Endothelial cell (in vitro differentiated cells): Measurements from ENCODE around the gene PTPN6. TPM values are rescaled to one million over a fixed set of nuclear protein-coding genes. Genes with fewer than 3 reads are reported as not detected.

Experiments used
- DNase-seq: peaks from one replicate; pipeline ENCODE4 v3.0.0; 2021; ENCODE audit warnings: low spot score
- H3K27ac Mint-ChIP-seq: one replicate; pipeline ENCODE4 v1.8.0; 2021; ENCODE audit warnings: mixed read lengths, inconsistent platforms; ENCODE audit not compliant: unreplicated experiment
- H3K27me3 Mint-ChIP-seq: one replicate; pipeline ENCODE4 v1.8.0; 2021; ENCODE audit warnings: mild to moderate bottlenecking, moderate library complexity, mixed read lengths, inconsistent platforms; ENCODE audit not compliant: unreplicated experiment
- H3K36me3 Mint-ChIP-seq: one replicate; pipeline ENCODE4 v1.8.0; 2021; ENCODE audit warnings: mild to moderate bottlenecking, low read depth, mixed read lengths, inconsistent platforms; ENCODE audit not compliant: unreplicated experiment
- H3K4me1 Mint-ChIP-seq: one replicate; pipeline ENCODE4 v1.8.0; 2021; ENCODE audit warnings: mild to moderate bottlenecking, mixed read lengths, inconsistent platforms; ENCODE audit not compliant: unreplicated experiment
- H3K4me3 Mint-ChIP-seq: one replicate; pipeline ENCODE4 v1.8.0; 2021; ENCODE audit warnings: mild to moderate bottlenecking, mixed read lengths, inconsistent platforms; ENCODE audit not compliant: unreplicated experiment
- H3K9me3 Mint-ChIP-seq: one replicate; pipeline ENCODE4 v1.8.0; 2021; ENCODE audit warnings: mixed read lengths, inconsistent platforms; ENCODE audit not compliant: unreplicated experiment
- total RNA-seq: library from RNA; stranded (reverse); fragmentation: NEBNext Ultra II Directional; extraction: Animal tissue kit (Norgen Biotek cat#: 25700); gene quantifications from one replicate; pipeline ENCODE4 v1.2.1, GENCODE V29; 2021; ENCODE audit not compliant: unreplicated experiment
- TF ChIP-seq, protein P1 (sequence below): fragments of 200-600 bp; sonication (generic); IDR thresholded peaks from one replicate; pipeline ENCODE4 v1.5.0; 2021; ENCODE audit warnings: antibody characterized with exemption; ENCODE audit not compliant: unreplicated experiment

PTPN6 gene
- total RNA-seq, 1 donor from 2014 or later, result 22.1 TPM

DNA sequence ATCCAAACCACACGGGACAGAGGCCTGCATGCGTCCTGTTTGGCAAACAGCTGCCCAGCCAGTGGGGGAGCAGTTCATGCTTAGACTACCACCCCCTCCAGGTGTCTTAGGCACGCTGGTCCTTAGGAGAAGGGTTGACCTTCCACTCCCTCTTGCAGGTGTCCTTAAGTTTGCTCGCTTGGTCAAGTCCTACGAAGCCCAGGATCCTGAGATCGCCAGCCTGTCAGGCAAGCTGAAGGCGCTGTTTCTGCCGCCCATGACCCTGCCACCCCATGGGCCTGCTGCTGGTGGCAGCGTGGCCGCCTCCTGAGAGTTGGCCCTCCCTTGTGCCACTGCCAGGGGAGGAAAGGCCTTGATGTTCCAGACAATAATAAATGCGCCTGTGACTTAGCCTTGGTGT lies 5.5 kb upstream of the PTPN6 start:
- Mint-ChIP-seq H3K4me3 (peak overlapping the region; percentile 44), H3K4me1 (peaks cover 31% of the 10 kb centered on the region), H3K27ac (peak overlapping the region; percentile 53), H3K9me3 (no peaks in the 10 kb centered on the region), H3K36me3 (peaks cover 12% of the 10 kb centered on the region), H3K27me3 (peaks cover 35% of the 10 kb centered on the region)
- TF ChIP-seq, protein P1, sequence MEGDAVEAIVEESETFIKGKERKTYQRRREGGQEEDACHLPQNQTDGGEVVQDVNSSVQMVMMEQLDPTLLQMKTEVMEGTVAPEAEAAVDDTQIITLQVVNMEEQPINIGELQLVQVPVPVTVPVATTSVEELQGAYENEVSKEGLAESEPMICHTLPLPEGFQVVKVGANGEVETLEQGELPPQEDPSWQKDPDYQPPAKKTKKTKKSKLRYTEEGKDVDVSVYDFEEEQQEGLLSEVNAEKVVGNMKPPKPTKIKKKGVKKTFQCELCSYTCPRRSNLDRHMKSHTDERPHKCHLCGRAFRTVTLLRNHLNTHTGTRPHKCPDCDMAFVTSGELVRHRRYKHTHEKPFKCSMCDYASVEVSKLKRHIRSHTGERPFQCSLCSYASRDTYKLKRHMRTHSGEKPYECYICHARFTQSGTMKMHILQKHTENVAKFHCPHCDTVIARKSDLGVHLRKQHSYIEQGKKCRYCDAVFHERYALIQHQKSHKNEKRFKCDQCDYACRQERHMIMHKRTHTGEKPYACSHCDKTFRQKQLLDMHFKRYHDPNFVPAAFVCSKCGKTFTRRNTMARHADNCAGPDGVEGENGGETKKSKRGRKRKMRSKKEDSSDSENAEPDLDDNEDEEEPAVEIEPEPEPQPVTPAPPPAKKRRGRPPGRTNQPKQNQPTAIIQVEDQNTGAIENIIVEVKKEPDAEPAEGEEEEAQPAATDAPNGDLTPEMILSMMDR, result no peak
- no peak for DNase-seq

DNA sequence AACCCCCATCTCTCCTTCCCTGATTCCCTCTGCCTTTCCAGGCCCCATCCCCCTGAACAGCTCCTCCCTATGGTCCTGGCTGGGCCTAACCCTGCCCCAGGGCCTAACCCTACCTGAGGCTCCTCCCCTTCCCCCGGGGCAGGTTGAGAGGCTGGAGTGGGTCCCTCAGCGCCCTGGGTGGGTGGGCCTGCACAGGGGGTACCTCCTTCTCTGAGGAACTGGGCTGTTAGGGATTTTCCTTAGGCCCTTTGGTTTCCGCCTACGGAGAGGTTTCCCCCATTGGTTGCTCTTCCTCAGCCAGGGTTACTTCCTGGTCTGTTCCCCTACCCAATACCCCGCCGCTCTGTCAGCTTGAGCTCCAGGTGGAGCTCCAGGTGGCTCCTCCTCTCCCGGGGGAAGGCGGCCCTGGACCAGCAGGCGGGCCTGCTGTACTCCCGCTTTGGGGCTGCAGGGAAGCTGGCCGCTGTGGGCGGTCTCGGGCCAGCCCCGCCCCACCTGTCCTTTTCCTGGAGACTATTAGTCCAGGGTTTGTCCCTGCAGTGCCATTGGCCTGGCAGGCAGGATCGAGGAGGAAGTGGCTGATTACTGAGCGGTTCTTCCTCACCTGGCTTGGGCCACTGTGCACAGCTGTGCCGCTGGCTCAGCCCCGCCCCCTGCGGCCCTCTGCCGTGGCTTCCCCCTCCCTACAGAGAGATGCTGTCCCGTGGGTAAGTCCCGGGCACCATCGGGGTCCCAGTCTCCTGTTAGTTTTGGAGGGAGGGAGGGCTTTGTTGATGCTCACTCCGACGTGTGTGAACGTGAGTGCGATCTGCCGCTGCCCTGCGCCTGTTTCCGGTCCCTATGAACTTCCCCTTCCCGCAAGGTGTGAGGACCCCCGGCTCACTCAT lies 4.9 kb upstream of the PTPN6 start:
- H3K27me3 Mint-ChIP-seq, result peaks cover 37% of the 10 kb centered on the region
- H3K9me3 Mint-ChIP-seq, result no peaks in the 10 kb centered on the region
- peak; percentile 80 for DNase-seq
- peaks cover 10% of the 10 kb centered on the region for H3K36me3 Mint-ChIP-seq
- H3K4me3 Mint-ChIP-seq, result peak overlapping the region; percentile 85
- peak overlapping the region; percentile 67 for H3K27ac Mint-ChIP-seq
- H3K4me1 Mint-ChIP-seq, result peaks cover 30% of the 10 kb centered on the region
- TF ChIP-seq, protein P1, result no peak

DNA sequence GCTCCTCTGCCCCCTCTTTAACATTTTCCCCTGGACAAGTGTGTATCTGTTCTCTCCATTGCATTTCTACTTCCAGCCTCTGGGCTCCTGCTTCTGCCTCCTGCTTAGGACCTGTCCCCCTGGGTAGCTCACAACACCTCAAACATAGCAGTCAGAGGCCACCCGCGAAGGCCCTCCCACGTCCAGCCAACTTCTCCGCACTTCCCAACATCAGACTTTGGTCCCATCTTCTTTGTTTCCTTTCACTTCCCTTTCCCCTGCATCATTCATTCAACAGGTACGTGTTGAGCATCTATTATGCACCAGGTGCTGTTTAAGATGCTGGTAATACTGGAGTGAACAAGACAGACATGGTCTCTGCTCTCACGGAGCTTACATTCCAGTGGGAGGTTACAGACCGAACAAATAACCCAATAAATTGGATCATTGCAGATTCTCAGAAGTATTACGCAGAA lies 4.2 kb upstream of the PTPN6 start:
- H3K4me3 Mint-ChIP-seq, result peak overlapping the region; percentile 85
- TF ChIP-seq, protein P1, result no peak

DNA sequence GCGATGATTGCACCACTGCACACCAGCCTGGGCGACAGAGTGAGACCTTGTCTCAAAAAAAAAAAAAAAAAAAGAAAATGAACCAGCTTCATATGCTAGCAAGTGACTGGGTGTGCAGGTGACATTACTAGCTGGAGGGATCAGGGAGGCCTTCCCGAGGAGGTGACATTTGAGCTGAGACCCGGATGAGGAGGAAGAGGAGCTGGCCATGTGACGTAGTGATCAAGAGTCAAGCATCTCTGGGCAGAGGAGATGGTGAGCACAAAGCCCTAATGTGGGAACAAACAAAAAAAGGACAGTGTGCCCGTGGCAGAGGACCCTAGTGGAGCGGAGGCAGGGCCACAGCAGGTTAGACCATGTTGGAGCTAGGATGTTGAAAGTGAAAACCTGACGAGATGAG lies 3.5 kb upstream of the PTPN6 start:
- Mint-ChIP-seq H3K9me3 (no peaks in the 10 kb centered on the region), H3K36me3 (peaks cover 7% of the 10 kb centered on the region), H3K27ac (peak overlapping the region; percentile 26), H3K4me1 (peaks cover 32% of the 10 kb centered on the region), H3K4me3 (no peak overlapping the region), H3K27me3 (peaks cover 32% of the 10 kb centered on the region)
- TF ChIP-seq, protein P1, result no peak
- no peak for DNase-seq

More for the DNA sequence above, 4.2 kb upstream of the PTPN6 start:
- Mint-ChIP-seq H3K4me1 (peaks cover 30% of the 10 kb centered on the region), H3K36me3 (peaks cover 10% of the 10 kb centered on the region), H3K9me3 (no peaks in the 10 kb centered on the region), H3K27me3 (peaks cover 37% of the 10 kb centered on the region), H3K27ac (peak overlapping the region; percentile 67)
- no peak for DNase-seq
